GM18511 (cell line): ENCODE results near the gene PSMB10.
"Not testable (repeated sequence)": the region's sequence is repeated elsewhere in the genome, so short reads cannot be mapped to it uniquely, and the experiment has no call there.

Source experiments
- ATAC-seq: cut with Tn5 transposase; IDR thresholded peaks from one replicate; pipeline ENCODE4 v1.9.1; 2021; ENCODE audit warnings: mild to moderate bottlenecking, moderate library complexity; ENCODE audit not compliant: unreplicated experiment

Gene PSMB10

DNA sequence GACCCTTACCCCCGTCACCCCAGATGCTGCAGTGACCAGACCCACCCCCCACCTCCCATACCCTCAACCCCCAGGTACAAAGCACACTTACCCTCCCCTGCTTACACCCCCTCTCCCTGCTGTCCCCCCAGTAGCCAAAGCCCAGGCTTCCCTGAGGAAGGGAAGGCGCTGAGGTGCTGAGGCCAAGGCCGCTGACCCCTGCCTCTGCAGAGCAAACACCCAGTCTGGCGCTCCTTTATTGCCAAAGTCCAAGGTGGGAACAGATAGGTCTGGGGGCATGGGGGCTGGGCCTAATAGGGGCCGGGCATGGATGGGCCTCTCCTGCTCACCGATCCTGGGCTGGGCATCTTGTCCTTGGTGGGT lies 6.6 kb upstream of the PSMB10 start:
- ATAC-seq: no peak

DNA sequence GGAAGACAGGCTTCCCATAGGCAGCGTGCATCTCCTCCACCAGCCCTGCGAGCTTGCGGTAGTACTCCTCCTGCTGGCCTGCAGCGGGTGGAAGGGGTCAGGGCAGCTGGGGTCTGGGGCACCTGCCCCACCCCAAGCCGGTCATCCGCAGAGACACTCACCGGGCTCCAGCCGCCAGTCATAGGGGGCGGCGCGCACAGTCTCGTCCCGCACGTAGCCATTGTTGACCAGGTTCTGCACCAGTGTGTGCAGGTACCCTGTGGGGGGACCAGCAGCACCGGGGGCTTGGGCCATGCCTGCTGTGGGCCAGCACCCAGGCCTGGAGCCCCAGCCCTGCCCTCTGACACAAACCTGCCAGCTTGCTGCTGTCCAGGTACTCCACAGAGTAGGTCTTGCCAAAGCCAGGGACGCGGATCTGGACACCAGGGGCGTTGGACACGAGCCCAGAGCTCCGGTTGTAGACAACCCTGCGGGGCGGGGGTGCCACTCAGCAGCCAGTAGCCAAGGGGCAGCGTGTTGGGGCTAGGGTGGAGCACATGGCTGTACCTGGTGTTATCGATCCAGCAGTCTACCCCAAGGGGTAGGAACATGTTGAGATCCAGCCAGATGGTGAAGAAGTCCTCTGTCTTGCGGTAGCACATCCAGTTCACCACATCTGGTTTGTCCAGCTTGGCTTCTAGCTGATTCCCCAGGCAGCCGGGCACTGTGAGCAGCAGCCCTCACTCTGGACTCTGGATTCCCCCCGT lies 6.0 kb upstream of the PSMB10 start:
- ATAC-seq: no peak

DNA sequence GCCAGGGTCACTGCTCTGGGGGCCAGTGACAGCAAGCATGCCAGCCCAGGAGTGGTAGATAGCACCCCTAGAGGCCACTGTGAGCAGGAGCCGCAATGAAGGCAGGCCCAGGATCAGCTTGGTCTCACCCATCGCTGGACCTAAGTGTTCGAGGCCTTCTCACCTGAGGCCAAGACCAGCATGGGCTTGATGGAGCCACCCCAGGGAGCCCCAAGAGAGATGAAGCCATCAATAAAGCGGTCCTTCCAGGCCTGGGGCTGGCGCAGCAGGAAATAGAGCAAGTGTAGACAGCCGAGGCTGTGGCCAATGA lies 5.5 kb upstream of the PSMB10 start:
- ATAC-seq: no peak

DNA sequence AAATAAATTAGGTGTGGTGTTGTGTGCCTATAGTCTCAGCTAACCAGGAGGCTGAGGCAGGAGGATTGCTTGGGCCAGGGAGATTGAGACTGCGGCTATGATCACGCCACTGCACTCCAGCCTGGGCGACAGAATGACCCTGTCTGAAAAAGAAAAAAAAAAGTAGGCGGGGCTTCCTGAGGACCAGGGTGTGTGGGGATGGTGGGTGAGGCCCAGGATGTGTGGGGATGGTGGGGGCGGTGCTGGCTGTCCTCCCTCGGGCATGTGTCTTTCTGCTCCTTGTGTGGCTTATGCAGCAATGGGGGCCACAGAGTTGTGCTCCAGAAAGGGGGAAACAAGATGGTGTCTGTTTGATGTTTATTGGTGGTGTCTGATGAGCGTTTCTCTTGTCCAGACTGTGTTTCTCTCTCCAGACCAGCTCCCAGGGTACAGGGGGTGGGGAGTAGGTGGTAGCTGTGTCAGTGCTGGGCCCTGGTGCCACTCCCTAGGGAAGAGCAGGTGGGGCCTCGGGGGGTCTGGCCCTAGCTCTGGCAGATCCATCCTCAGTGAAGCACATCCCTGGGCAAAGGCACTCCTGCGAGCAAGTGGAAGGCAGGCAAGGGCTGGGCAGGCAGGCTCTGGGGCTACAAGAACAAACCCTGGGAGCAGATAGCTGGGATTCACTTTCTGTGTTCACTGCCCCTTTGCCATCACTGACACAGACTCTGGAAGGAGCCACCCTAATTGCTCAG lies 5.0 kb upstream of the PSMB10 start:
- ATAC-seq: no peak

DNA sequence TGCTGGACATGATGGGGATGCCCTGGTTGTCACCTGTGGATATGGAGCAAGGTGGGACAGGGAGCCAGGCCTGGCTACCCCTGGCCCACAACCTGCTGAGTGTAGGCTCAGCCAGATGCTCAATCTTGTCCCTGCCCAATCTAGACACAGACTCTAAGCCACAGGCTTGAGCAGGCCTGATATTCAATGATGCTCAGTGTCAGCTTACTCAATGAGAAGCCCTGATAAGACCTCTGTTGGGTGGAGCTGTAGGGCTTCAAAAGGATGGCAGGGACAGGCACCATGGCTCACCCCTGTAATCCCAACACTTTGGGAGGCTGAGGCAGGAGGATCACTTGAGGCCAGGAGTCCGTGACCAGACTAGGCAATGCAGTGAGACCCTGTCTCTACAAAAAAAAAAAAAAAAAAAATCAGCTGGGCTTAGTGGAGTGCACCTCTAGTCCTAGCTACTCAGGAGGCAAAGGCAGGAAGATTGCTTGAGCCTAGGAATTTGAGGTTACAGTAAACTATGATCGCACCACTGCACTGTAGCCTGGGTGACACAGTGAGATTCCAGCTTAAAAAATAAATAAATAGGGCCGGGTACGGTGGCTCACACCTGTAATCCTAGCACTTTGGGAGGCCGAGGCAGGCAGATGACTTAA lies 3.9 kb upstream of the PSMB10 start:
- ATAC-seq: no peak

DNA sequence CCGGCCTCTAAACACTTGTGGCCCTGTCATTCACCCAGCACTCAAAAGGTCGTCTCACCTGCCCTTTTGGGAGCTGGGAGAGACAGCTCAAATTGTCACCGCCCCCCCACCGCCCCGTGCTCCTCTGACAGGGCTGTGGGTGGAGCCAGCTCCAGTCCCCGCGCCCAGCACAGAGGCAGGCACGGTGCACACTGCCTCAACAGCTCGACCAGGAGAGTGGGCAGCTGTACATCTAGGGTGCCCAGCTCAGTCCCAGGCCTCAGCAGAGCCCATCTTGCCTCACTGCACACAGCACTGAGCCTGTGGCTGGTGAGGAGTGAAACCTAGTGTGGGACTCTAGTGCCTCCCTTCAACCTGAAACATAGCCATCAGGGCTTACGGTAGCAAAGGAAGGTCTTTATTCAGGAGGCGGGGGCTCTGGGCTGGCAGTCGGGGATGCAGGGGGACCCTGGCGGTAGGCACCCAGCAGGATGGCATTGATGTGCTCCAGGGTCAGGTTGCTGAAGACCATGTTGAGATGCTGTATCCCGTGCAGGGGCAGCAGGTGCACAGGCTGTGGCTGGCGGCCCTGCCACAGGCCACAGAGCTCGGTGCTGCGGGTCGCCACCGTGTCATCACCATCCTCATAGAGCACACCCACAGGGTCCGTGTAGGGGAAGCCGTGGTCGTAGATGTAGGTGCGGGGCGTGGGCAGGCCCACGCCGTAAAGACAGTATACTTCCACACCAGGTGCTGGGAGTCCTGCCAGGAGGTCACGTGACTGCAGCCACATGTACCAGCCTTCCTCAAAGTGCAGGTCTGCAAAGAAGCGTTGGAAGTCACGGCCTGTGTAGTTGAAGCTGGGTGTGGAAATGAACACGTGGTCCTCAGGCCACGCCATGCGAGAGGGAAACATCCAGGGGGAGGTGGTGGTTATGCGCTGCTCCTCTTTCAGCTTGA lies 3.1 kb upstream of the PSMB10 start:
- no peak for ATAC-seq

DNA sequence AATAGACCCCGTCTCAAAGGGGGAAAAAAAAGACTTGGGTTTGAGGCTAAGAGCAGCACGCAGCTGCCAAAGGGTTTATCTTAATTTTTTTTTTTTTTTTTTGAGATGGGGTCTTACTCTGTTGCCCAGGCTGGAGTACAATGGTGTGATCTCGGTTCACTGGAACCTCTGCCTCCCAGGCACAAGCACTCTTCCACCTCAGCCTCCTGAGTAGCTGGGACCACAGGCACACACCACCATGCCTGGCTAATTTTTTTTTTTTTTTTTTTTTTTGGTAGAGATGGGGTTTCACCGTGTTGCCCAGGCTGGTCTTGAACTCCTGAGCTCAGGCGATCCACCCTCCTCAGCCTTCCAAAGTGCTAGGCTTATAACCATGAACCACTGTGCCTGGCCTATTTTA lies 1.1 kb upstream of the PSMB10 start:
- not testable (repeated sequence) for ATAC-seq

DNA sequence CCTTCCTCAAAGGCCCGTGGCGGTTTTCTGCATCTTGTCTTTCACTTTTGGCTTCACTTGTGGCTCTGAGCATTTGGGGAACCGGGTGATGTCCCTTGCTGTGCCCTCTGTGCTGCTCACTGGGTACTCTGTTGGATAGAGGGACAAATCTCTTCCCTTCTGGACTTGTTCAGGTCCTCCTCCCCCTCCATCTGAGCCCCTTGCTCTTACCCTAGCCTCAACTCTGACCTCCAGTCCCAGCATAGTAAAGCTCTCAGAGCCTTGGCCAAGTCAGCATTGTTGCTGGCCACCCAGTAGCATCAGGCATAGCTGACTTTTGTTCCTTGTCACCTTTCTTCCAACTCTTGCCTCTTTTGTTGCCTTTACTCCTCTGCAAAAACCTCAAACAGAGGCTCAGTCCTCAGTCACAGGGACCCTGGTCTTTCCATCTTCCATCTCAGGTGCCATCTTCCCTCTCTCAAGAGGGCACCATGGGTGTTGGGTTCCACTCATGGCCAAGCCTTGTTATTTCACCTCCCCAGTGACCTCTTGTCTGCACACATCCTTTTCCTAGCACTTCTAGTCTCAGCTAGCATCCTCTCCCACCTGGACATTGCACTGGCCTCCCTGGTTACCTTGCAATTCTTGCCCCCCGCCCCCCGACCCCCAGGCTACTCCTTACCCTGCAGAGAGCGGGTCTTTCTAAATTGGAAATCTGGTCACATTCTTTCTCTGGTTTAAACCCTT lies 393 bp upstream of the PSMB10 start:
- peak; percentile 65 for ATAC-seq

DNA sequence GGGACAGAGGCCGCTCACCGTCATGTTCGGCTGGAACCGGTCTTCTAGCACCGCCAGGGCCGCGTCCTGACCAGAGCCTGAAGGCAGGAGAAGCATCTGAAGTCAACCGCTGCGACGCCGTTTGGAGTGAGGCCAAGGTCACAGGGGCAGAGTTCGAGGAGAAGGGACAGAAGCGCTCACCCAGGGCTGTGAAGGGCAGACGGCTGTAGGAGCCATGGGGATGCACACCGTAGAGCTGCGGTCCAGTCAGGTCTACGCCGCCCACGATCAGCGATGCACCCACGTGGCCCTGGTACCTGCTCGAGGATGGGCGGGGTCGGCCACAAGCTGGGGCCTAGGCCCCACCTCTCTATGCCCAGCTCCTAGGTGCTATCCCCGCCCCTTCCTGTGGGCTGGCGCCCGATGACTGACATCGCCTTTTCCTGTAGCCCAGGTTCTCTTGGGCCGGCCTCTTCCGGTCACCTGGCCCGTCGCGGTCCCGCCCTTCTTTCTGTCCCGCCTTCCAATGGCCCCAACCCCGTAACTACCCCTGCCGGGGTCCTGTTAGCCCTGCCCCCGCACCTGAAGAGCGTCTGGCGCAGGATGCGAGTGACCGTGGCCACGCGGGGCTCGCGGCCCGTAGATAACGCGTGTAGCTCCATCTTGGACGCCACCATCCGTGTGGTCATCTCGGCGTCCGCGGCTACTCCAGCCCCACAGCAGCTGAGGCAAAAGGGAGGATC lies 1.1 kb downstream of the PSMB10 start:
- ATAC-seq: peak; percentile 91

DNA sequence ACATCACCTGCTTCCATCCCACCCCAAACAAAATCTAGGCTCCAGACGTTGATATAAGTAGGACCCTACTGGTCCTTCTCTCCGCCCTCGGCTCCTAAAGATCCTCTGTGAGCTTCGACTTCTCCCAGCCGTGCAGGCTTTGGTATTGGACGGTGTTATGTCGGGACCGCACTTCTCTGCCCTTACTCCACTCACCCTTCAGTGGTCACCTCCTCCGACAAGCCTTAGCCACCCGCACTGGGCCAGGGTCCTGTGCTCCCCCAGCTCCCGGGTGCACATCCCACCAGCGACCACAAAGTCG lies 1.6 kb downstream of the PSMB10 start:
- ATAC-seq: no peak

DNA sequence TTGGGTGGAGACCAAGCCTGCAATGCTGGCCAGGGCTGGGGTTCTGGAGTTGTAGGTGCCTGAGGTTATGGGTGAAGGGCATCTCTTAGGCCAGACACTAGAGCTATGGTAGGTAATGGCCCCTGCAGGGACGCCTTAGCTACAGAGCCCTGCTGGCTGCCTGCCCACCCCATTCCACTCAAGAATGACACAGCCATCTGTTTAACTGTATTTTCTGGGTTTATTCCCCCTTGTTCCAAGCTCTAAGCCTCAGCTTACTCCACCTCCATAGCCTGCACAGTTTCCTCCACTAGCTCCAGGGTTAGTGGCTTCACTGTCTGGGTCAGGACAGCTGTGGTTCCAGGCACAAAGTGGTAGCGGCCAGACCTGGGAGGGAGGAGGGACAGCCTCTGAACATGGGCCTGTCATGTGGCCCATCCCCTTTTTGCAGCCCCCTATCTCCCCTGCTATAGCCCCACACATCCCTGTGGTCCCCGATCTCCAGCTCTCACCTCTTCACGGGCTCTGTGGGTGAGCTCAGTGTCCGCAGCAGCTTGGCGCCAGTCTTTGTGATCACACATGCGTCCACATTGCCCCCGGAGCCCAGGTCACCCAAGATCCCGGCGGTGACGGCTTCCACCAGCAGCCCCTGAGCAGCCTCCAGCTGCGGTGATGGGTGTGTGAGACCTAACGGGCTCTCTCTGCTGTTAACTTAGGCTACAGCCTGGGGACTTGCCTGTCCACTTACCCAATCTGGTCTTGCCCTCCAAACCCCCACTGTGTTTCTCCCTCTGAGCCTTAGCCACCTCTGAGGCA lies 2.1 kb downstream of the PSMB10 start:
- ATAC-seq: no peak

DNA sequence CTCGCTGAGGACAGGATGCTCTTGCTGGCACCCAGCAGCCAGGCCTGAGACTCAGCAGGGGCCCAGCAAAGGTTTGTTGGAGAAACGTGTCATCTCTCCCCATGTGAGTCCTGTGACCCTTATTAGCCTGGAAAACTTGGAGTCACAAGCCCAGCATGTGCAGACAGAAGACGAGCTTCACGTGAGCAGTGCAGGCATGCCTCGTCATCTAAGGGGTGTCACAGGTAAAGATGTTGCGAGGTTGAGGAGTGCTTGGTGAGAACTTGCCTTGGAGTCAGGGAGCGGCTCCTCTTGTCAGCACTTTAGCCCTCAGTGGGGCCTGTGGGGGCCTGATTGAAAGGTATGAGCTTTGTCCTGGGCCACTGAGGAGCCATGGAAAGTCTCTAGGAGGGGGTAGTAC lies 2.8 kb downstream of the PSMB10 start:
- no peak for ATAC-seq

DNA sequence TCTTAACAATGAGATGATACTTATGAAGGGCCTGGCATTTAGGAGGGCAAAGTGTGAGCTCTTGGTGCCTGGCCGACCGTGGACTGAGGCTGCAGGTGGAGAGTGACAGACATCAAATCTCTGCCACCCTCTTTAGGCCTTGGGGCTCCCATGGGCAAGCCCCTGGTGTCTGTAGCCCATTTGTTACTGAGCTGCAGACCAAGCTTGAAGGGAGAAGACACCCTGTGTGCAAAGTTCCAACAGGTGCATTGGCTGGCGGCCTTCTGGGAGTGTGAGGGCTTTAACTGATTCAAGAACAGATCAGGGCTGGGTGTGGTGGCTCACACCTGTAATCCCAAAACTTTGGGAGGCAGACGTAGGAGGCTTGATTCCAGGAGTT lies 4.2 kb downstream of the PSMB10 start:
- ATAC-seq: no peak

DNA sequence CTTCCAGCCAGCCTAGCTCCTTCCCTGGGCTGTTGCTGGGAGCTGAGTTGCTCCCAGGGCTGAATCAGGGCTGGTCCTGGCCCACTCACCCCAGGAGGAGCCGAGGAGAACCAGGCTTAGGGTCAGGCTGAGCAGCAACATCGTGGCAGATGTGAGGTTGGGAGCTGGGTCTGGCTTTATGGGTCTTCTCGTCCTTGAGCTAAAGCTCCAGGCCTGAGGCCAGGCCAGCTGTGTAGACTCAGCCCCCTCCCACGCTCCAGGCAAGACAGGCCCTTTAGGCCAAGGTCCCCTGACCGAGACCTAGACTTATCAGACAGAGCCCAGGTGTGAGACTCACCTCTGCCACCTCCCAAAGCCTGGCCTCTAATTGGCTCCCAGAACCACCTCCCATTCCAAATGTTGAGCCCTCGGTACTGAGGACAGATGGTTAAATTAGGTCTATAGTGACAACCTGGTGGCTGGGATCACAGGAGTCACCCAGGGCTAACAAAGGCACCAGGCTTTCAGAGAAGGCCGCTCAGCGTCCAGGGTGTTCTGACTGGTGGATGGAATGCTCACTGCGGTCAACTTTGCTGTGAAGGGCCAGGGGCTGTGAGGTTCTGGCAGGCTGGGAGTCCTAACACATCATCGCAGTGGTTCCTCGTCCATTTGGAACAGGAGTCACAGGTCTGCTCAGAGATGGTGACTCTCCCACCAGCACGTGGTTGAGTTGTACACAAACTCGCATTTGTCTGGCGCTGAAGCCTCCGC lies 4.8 kb downstream of the PSMB10 start, which contains the start of gene CTRL:
TSS of gene CTRL (minus strand) at position 151 of the 750 bp plus-strand sequence. CDS start at position 141, 10 bp downstream.
- ATAC-seq: no peak

DNA sequence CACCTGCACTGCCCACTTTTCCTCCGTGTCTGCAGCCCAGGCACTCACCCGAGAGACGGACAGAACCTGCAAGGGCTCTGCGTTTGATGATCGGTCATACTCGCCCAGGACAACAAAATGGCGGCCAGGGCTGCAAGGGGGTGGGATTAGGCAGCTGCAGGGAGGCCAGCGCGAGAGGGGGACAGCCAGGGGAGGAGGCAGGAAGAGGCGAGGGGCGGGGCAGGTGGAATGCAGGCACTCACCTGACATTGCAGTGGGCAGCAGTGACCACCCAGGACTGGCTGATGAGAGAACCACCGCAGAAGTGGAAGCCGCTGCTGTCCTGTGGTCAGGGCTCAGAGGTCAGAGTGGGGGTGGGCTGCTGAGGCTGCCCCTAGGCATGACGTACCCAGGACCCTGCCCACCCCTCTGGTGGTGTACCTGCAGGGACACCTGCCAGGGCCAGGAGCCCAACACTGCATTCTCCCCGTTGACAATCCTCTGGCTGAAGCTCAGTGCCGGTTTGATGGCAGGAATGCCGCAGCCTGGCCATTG lies 5.9 kb downstream of the PSMB10 start:
- no peak for ATAC-seq

DNA sequence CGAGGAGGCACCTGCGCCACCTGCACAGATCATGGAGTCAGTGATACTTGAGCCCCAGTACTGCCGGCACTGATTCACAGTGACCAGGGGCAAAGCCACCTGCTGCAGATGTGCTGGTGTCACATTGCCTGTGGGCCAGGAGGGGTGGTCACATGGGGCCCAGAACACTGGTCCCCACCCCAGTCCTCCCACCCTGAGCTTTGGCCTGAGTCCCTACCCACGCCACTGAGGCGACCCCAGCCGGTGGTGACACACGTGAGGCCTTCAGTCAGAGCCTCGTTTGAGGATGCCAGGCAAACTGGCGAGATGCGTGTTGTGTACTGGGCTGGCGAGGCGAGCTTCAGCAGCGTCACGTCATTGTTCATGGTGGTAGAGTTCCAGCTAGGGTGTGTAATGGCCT lies 6.5 kb downstream of the PSMB10 start:
- ATAC-seq: no peak

DNA sequence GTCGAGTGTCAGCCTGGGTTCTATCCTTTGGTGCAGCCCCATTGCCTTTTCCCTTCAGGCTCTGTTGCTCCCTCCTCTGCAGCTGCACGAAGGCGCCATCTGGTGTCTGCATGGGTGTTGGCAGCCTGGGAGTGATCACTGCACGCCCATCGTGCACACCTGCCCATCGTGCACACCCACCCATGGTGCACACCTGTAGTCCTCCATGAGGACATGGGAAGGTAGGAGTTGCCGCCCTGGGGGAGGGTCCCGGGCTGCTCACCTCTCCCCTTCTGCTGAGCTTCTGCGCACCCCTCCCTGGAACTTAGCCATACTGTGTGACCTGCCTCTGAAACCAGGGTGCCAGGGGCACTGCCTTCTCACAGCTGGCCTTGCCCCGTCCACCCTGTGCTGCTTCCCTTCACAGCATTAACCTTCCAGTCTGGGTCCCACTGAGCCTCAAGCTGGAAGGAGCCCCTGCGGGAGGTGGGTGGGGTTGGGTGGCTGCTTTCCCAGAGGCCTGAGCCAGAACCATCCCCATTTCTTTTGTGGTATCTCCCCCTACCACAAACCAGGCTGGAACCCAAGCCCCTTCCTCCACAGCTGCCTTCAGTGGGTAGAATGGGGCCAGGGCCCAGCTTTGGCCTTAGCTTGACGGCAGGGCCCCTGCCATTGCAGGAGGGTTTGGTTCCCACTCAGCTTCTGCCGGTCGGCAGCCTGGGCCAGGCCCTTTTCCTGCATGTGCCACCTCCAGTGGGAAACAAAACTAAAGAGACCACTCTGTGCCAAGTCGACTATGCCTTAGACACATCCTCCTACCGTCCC lies 7.9 kb downstream of the PSMB10 start:
- ATAC-seq: no peak
